NCI-H524 treated with DMSO at 0.1 percent for 48 hours (cell line): Measurements from ENCODE around the gene LYZ.
"Not testable (repeated sequence)": the region's sequence is repeated elsewhere in the genome, so short reads cannot be mapped to it uniquely, and the experiment has no call there.

ENCODE experiments used
- DNase-seq: peaks from one replicate; lab custom pipeline; 2025; lab: John Stamatoyannopoulos, UW

LYZ gene

DNA sequence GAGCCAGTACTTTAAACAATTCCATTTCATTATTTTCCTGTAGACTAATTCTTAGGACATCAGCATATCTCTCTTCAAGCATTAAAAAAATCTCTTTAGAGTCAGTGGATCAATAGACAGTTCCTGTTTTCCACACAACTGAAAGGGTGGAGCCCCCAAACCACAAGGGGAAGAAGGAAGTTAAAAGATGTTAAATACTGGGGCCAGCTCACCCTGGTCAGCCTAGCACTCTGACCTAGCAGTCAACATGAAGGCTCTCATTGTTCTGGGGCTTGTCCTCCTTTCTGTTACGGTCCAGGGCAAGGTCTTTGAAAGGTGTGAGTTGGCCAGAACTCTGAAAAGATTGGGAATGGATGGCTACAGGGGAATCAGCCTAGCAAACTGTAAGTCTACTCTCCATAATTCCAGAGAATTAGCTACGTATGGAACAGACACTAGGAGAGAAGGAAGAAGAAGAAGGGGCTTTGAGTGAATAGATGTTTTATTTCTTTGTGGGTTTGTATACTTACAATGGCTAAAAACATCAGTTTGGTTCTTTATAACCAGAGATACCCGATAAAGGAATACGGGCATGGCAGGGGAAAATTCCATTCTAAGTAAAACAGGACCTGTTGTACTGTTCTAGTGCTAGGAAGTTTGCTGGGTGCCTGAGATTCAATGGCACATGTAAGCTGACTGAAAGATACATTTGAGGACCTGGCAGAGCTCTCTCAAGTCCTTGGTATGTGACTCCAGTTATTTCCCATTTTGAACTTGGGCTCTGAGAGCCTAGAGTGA, at the start of gene LYZ:
Gene LYZ (plus strand): TSS at position 220 of the 777 bp plus-strand sequence. CDS start 28 bp downstream, at position 248.
- DNase-seq: no peak

DNA sequence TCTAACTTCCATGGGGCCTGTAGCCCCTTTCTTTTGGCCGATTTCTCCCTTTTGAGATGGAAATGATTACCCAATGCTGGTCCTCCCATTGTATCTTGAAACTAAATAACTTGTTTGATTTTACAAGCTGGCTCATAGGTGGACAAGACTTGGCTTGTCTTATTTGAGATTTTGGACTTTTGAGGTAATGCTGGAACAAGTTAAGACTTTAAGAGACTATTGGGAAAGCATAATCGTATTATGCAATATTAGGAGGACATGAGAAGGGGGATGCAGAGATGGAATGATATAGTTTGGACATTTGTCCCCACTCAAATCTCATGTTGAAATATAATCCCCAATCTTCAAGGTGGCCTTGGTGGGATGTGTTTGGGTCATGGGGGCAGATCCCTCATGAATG, 49.2 kb upstream of the LYZ start:
- no peak for DNase-seq

DNA sequence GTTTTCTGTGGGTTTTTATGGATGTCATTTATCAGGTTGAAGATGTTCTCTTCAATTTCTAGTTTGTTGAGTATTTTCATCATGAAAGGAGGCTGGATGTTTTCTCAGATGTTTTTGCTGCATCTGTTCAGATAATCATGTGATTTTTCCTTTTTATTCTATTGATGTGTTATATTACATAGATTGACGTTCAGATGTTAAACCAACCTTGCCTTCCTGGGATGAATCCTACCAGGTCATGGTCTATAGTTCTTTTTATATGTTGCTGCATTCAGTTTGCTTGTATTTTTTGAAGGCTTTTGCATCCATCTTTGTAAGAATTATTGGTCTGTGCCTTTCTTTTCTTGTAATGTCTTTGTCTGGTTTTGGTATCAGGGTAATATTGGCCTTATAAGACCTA, 43.9 kb upstream of the LYZ start:
- DNase-seq: no peak

DNA sequence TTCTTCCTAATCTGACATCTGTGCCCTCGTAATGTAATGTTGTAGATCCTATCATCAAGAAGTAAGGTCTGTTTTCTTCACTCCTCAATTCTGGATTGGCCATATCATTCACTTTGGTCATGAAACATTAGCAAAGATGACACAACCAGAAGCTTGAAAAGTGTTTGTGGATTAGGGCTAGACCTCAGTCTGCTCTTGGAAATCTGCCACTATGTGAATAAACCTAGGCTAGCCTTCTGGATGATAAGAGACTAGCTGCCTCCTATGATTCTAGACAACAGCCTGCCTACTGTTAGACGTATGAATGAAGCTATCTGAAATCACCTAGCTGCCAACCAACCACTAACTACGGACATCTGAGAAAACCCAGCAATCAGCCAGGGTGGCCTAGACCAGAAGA, 38.7 kb upstream of the LYZ start:
- no peak for DNase-seq

DNA sequence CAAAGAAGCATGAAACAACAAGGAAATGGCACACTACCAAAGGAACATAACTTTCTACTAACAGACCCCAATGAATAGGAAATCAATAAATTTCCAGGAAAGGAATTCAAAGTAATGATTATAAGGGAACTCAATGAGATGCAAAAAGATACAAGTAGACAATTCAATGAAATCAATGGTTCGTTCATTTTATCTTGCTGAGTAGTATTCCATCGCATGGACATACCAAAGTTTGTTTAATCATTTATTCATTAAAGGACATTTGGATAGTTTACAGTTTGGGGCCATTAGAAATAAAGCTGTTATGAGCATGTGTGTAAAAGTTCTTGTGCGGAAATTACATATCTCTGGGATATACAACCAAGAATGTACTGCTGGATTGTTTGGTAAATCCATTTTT, 35.0 kb upstream of the LYZ start:
- no peak for DNase-seq

DNA sequence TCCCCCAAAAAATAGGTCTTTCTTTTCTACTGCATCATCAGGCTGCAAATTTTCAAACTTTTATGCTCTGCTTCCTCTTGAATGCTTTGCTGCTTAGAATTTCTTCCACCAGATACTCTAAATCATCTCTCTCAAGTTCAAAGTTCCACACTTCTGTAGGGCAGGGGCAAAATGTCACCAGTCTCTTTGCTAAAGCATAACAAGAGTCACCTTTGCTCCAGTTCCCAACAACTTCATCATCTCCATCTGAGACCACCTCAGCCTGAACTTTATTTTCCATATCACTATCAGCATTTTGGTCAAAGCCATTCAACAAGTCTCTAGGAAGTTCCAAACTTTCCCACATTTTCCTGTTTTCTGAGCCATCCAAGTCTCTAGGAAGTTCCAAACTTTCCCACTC, 31.4 kb upstream of the LYZ start:
- DNase-seq: not testable (repeated sequence)

DNA sequence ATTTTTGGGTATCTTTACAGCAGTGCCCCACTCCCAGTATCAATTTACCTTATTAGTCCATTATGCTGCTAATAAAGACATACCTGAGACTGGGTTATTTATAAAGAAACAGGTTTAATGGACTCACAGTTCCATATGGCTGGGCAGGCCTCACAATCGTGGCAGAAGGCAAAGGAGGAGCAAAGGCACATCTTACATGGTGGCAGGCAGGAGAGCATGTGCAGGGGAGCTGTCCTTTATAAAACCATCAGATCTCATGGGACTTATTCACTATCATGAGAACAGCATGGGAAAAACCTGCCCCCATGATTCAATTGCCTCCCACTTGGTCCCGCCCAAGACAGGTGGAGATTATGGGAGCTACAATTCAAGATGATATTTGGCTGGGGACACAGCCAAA, 30.9 kb upstream of the LYZ start:
- DNase-seq: not testable (repeated sequence)

DNA sequence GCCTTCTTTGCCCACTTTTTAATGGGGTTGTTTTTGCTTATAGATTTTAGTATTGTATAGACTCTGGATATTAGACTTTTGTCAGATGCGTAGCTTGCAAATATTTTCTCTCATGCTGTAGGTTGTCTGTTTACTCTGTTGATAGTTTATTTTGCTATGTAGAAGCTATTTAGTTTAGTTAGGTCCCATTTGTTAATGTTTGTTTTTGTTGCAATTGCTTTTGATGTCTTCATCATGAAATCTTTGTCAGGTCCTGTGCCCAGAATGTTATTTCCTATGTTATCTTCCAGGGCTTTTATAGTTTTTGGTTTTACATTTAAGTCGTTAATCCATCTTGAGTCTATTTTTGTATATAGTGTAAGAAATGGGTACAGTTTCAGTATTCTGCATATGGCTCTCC, 30.0 kb upstream of the LYZ start:
- DNase-seq: no peak

DNA sequence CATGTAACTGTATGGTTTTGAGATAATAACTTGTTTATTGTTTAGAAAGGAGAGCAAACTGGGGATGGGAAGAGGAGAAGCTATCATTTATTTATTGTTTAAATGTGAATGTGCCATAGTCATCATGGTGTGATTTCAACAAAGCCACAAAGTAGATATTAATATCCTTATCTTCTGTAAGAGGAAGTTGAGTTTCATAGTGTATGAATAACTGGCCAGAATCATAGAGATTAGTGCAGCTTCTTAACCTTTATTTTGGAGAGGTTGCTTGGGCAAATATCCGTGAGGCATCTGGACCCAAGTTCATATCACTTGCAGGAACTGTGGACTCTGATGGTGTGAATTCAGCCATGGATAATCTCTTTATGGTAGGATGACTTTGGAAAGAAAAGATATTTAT, 26.8 kb upstream of the LYZ start:
- no peak for DNase-seq

DNA sequence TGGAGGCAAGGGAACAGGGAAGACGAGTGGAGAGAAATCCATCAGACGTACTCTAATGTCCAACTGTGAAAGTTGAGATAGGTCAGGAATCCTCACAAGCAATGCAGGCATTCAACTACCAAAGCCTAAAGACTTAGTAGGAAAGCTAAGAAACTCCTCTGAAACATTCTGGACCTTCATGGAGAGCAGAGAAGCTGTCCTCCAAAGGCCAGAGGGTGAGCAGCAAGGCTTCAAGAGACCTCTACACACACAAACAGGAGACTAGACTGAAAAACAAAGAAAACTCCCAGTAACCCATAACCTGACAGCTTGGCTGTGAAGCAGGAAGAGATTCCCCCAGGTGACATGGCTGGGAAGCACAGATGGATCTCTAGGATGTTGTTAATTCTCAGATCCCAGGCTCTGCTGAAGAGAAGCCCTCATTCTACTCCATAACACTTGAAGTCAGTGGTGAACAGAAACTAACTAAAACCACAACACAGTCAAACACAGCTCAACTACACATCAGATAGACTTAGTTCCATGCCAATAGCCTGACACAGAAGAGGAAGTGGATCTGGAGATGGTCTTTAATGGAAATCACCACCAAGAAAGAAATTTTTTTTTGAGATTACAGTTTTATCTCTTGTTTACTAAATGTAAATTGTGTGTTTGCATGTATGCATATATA, 23.2 kb upstream of the LYZ start:
- DNase-seq: no peak

DNA sequence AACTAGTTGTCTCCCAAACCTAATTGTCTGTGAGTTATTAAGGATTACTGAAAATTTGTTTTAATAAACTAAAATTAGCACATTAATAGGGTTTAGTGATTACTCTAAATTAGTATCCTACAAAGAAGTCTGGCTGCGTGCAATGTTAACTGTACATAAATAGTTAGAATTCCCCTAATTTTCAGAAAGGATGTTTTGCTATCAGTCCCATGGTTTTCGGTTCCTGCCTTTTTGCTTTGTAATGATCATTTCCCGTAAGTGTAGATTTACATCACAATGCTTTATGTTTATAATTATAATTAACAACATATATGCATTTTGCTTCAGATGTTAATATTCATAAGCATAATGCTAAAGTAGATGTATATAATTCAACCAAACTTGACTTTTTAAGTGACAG, 19.8 kb upstream of the LYZ start:
- DNase-seq: no peak

DNA sequence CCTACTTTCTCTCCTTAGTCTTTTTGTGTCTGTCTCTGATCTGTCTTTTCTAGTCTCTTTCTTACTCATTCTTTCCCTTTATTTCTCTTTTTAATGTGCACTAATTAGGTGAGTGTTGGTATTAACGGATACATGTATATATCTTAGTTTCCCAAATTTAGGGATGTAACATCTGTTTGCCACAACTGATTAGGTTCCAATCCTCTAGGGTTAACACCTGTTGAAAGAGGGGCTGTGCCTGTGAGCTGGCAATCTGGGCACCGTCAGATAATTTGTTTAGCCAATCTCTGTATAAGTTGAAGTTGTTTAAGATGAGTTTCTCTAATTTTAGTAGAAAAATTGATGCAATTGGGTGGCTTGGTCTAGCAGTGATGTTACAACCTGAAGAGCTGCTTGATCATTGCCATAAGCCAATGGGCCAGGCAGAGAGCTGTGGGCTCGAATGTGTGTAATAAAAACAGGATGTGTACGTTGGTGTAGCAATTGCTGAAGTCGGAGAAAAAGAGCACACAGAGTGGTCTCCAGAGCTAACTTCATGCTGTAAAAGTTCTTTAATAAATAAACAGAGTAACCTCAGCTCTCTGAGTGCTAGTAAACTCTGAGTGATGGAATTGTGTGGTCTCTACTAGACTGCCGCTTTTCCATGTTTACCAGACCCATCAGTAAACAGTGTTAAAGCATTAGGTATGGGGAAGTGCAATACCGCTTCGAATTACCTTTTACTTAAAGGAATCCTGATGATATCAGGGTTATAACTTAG, 18.3 kb upstream of the LYZ start:
- DNase-seq: no peak

DNA sequence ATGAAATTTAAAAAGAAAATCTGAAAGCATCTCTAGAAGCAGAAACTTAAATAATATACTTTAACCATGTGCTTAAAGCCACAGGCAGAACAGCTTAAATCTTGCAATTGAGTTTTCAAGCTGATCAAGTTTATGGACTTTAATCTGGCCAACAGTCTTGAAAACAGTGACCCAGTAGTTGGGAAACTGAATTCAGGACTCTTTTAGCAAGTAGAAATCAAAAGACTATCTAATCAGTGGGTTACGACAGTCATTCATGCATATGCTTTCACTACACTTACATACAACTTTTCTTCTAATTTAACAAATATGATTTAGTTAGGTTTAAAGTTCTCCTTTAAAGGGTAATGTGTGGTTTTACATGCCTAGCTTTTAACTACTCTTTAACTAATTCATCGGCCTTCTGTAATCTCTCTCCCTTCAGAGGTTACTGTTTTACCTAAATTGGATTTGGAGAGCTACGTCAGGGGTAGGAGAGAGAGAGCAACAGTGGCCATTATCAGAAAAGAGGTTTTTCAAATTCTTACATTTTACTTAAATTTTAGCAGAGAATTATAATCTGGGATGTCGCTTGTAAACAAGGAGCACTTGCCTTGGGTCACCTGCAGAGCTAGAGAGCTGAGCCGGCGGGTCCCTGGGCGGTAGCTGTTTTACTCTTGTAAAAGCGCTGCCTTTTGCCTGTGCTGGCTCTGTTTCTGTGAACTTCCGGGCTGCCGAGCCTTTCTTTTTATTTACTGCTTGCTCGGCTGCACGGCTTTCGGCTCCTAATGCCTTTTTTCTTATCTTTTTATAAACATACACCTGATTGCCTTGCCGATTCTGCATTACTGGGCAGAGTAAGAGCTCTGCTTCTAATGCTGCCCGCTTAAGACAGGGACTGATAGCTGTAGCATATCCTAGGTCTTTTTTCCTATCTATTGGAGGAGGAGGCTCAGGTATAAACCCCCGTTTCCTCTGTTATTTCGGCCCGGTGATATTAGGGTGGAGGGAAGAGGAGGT, 17.4 kb upstream of the LYZ start:
- DNase-seq: no peak

DNA sequence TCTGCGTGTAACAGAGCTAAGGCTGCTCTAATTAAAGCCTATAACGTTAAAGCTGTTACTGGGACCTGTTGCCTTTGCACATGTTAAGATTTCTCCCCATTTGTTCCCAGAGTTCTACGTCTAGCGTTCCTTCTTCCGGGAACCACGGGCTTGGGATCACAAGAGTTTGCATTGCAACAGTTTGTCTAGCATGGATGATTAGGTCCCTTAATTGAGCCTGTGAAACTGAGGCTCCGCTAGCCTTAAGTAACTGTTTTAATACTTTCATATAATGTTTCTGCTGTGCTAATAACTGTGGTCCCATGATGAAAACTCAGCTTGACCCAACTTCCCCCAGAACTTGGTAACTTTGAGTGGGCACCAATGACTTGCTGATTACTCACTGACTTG, 16.7 kb upstream of the LYZ start:
- no peak for DNase-seq

DNA sequence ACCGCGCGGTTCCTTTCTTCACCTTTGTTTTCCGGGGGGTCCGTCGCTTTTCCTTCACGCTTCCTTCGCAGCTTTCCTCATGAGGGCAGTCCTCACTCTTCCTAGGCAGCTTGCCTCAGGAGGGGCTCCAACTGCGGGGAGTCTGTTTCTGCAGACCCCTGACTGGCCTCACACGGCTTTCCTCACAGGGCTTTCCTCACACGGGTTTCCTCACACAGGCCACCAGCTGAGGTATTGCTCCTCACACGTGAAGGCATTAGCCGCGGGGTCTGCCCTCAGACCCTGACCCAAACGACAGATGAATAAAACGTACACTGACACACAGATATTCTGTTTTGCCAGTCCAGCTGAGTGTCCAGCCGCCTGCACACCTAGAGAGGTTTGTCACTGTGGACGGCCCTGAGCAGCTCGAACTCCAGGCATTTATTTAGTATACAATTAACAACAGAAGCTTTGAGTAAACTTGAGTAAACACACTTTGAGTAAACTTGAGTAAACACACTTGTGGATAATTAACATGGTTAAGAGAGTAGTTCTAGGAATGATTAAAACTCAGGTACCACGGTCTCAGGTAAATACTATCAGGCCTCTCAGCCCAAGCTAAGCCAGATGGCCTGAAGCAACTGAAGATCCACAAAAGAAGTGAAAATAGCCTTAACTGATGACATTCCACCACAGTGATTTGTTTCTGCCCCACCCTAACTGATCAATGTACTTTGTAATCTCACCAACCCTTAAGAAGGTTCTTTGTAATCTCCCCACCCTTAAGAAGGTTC, 16.1 kb upstream of the LYZ start:
- no peak for DNase-seq

DNA sequence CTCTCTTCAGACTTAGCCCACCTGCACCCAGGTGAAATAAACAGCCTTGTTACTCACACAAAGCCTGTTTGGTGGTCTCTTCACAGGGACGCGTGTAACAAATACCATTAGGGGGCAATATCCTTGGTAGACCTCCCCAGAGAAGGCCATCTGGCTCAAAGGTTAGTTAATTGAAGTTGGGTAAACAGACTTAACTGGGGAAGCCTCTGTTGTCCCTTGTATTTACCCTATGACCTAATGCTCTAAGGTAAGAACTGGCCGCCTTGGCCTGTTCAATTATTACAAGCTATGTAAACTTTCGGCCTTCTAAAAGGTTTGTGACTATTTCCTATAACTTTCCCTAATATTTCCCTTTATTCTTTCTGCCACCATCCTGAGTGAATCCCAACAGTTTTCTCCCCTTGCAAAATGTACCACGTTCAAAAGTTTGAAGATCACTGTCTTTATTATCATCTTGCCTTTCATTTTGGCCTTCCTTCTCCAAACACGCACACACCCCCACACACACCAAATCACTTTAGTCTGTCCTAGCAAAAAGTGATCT, 15.3 kb upstream of the LYZ start:
- no peak for DNase-seq

DNA sequence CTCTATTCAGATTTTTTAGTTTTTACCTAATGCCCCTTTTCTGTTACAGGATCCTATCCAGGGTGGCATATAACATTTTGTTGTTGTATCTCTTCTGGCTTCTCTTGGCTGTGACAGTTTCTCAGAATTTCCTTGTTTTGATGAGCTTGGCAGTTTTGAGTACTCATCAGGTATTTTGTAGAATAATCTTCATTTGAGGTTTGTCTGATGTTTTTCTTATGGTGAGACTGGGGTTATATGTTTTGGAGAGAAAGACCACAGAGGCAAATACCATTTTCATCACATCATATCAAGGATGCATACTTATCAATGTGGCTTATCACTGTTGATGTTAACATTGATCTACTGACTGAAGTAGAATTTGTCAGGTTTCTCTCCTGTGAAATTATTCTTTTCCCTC, 14.0 kb upstream of the LYZ start:
- no peak for DNase-seq

DNA sequence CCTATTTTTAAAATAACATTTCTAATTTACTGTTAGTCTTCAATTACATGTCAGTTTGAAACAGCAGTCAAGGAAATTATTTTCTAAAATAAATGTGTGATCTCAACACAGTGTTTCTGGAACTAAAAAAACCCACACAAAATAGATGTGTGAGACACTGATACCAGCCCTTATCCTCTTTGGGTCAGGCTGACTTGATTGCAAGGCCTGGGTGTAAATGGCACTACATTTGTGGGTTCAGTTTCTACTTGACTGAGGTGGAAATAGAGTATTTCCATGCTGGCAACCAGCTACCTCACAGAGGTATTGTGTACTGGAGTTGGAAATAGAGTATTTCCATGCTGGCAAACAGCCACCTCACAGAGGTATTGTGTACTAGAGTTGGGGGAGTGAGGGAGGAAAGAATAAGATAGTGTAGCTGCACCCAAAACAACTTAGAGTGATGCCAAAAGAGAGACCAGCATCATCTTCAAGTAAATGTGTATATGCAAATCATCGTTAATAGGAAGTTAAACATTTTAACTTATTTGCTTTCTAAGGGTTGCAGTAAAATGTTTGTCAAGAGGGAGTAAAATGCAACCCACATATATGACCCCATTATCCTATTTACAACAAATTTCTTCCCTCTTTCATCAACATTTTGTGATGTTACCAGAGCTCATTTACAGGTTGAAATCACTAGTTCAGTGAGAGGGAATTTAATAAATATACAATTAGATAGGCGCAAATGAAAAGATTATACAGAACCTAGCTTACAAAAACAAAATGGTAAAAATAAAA, 10.7 kb upstream of the LYZ start:
- DNase-seq: no peak

DNA sequence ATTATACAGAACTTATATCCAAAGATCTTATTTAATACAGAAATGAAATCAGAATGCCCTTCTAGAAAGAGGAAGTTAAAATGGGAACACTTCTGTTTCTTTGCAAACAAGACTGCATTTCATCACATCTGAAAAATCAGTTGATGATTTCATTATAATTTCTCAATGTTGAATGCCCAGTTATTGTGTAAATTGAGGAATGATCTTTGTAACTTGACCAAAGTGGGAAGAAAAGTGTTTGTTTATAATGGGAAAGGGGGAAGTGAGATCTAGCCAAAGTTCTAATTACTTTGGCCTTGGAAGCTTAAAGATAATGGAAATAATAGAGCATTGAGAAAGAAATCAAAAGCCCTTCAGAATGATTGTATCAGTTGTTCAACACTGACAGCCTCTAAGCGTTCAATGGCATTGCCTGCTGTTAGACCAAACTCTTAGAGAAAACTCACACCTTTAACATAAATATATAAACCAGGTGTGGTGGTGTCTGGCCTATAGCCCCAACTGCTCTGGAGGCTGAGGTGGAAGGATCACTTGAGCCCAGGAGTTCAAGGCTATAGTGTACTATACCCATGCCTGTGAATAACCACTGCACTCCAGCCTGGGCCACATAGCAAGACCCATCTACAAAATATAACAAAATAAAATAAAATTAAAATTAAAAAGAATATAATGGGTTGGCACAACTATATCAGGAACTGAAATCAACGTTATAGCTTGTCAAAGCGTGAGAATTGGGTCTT, 9.9 kb upstream of the LYZ start:
- DNase-seq: no peak
